ENCODE data around the gene CACNB4.

DNA sequence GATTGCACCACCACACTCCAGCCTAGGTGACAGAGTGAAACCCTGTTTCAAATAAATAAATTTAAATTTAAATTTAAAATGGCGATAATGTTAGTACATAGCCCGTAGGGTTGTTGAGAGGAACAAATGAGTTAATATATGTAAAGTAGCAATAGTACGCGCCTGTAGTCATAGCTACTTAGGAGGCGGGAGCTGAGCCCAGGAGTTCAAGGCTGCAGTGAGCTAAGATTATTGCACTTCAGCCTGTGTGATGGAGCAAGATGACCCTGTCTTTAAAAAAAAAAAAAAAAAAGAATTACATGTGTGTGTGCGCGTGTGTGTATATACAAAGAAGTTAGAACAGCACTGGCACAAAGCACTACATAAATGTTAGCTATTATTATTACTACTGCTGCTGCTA, 153.2 kb downstream of the CACNB4 start:
- no peak for TF ChIP-seq POLR2A (IDR thresholded peaks at IDR 0.05)
- TF ChIP-seq, protein P1, sequence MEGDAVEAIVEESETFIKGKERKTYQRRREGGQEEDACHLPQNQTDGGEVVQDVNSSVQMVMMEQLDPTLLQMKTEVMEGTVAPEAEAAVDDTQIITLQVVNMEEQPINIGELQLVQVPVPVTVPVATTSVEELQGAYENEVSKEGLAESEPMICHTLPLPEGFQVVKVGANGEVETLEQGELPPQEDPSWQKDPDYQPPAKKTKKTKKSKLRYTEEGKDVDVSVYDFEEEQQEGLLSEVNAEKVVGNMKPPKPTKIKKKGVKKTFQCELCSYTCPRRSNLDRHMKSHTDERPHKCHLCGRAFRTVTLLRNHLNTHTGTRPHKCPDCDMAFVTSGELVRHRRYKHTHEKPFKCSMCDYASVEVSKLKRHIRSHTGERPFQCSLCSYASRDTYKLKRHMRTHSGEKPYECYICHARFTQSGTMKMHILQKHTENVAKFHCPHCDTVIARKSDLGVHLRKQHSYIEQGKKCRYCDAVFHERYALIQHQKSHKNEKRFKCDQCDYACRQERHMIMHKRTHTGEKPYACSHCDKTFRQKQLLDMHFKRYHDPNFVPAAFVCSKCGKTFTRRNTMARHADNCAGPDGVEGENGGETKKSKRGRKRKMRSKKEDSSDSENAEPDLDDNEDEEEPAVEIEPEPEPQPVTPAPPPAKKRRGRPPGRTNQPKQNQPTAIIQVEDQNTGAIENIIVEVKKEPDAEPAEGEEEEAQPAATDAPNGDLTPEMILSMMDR (IDR thresholded peaks at IDR 0.05): no peak
